ENCODE data around the gene BRME1.

BRME1 gene

GRCh38 chr19:13888281-13888680, 17.6 kb downstream of the BRME1 start:
- DNase-seq (ENCODE audit: low read depth, low spot score): no peak

GRCh38 chr19:13887517-13887916, 18.4 kb downstream of the BRME1 start:
- DNase-seq (ENCODE audit: low read depth, low spot score): no peak

- DNase-seq (ENCODE audit: low read depth, low spot score): no peak
Measured at GRCh38 chr19:13887018-13887436, 18.9 kb downstream of the BRME1 start.

GRCh38 chr19:13885826-13886365, 20.0 kb downstream of the BRME1 start:
- no peak for DNase-seq (ENCODE audit: low read depth, low spot score)

GRCh38 chr19:13884726-13885591, 21.0 kb downstream of the BRME1 start:
- no peak for DNase-seq (ENCODE audit: low read depth, low spot score)

- DNase-seq (ENCODE audit: low read depth, low spot score): no peak
Measured at GRCh38 chr19:13883516-13884064, 22.3 kb downstream of the BRME1 start.

- DNase-seq (ENCODE audit: low read depth, low spot score): no peak
Measured at GRCh38 chr19:13882836-13883235, 23.1 kb downstream of the BRME1 start.

- no peak for DNase-seq (ENCODE audit: low read depth, low spot score)
Measured at GRCh38 chr19:13882419-13882795, 23.5 kb downstream of the BRME1 start.

GRCh38 chr19:13881692-13882418, 24.1 kb downstream of the BRME1 start:
- DNase-seq (ENCODE audit: low read depth, low spot score): no peak

- peak; percentile 49 for DNase-seq (ENCODE audit: low read depth, low spot score)
Measured at GRCh38 chr19:13881251-13881691, 24.6 kb downstream of the BRME1 start.

- peak; percentile 83 for DNase-seq (ENCODE audit: low read depth, low spot score)
Measured at GRCh38 chr19:13880059-13881043, 25.6 kb downstream of the BRME1 start.

GRCh38 chr19:13877303-13877702, 28.6 kb downstream of the BRME1 start:
- DNase-seq (ENCODE audit: low read depth, low spot score): no peak

- no peak for DNase-seq (ENCODE audit: low read depth, low spot score)
Measured at GRCh38 chr19:13876834-13877233, 29.1 kb downstream of the BRME1 start, which contains the start of gene NANOS3. TSS of gene NANOS3 (plus strand) at chr19:13877134. CDS start at chr19:13877249, 115 bp downstream.

GRCh38 chr19:13875824-13876223, 30.1 kb downstream of the BRME1 start:
- DNase-seq (ENCODE audit: low read depth, low spot score): no peak

- DNase-seq (ENCODE audit: low read depth, low spot score): no peak
Measured at GRCh38 chr19:13873834-13874515, 31.9 kb downstream of the BRME1 start.

GRCh38 chr19:13872695-13873389, 33.1 kb downstream of the BRME1 start:
- no peak for DNase-seq (ENCODE audit: low read depth, low spot score)

- DNase-seq (ENCODE audit: low read depth, low spot score): no peak
Measured at GRCh38 chr19:13872339-13872694, 33.6 kb downstream of the BRME1 start.

- DNase-seq (ENCODE audit: low read depth, low spot score): no peak
Measured at GRCh38 chr19:13870873-13871272, 35.0 kb downstream of the BRME1 start.

- DNase-seq (ENCODE audit: low read depth, low spot score): no peak
Measured at GRCh38 chr19:13869281-13869680, 36.6 kb downstream of the BRME1 start.

- DNase-seq (ENCODE audit: low read depth, low spot score): no peak
Measured at GRCh38 chr19:13868663-13869062, 37.3 kb downstream of the BRME1 start.

Data from smooth muscle cell of the brain vasculature (primary cell).